ENCODE measurements around the gene SETD3.

Gene SETD3

GRCh38 chr14:99426813-99427346 lies 53.8 kb downstream of the SETD3 start:
- in situ Hi-C loops (cut with HindIII; ENCODE audit: low sequenced_read_pairs) = no loop called here

- in situ Hi-C loops (cut with HindIII; ENCODE audit: low sequenced_read_pairs) = no loop called here
Observed at GRCh38 chr14:99426265-99426664, 54.4 kb downstream of the SETD3 start.

GRCh38 chr14:99425272-99425681 lies 55.4 kb downstream of the SETD3 start:
- in situ Hi-C loops (cut with HindIII; ENCODE audit: low sequenced_read_pairs) = no loop called here

DNA sequence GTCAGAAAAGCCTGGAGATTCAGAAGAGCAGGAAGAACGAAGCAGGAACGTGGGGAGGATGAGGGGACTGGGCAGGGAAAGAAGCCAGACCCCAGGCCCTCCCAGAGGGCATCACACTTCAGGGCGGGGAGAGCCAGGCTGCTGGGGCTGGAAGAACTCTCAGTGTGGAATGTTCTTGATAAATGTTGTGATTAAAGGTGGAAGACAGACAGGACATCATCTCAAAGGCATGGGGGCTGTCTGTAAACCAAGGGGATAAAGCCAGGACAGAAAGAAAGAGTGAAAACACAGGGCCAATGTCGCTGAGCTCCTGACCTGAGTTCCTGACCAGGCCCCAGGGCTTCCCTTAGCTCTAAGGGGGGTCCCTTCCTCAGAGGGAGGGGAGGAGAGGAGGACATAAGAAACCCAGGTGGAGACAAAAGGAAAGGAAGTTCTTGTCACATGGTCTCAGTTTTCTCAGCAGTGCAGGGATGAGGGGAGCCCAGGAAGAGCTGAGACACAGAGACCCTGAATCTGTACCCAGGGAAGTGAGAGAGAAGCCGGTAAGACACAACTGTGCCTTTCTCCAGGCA lies 56.3 kb downstream of the SETD3 start:
- in situ Hi-C loops (cut with HindIII; ENCODE audit: low sequenced_read_pairs) = no loop called here

DNA sequence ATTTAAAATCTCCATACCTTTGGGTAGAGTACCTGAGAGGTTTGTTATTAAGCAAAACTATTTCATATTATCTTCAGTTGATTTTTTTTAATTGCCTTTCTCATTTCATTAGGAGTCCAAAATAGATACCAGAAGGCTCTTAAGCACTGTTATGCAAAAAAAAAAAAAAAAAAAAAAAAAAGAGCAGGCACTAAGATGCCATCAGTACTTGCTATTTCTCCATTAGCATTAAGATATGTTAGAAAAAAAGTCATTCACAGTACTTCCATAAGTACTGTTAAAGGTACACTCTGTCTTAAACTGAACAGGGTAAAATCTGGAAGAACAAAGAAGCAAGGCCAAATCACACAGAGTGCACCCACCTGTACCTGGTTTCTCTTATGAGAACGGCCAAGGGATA lies 57.2 kb downstream of the SETD3 start:
- in situ Hi-C loops (cut with HindIII; ENCODE audit: low sequenced_read_pairs) = no loop called here

DNA sequence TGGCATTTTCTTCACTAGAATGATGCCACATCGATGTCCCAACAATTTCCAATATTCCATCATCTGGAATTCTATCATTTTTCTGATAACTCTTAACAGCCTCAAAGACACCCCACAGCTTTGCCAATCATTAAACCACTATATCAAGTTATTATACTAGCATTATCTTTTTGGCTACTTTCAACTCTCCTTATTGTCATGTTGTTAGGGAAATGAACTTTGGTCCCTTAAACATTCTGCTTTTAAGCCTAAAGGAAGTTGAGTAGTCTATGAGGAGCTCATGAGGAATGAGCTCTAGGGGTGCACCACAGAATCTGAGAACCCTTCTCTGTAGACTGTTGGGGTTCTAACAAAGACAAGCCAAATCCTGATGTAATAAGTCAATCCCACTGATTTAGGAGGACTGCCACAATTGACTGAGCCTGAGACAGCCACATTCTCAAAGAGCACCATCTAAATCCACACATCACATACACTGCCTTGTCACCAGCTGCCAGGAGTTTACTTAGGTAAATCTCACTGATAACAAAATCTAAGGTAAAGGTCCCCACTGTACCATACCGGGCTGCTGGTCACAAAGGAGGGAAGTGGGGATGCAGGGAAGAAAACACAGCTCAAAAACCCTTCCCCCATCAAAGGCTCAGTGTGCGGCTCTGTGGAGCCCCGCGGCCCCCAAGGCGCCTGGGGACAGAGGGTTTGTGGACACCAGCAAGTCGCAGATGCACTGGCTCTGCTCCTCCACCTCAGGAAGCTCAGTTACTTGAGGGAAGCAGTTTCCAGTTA lies 58.2 kb downstream of the SETD3 start:
- in situ Hi-C loops (cut with HindIII; ENCODE audit: low sequenced_read_pairs) = no loop called here

DNA sequence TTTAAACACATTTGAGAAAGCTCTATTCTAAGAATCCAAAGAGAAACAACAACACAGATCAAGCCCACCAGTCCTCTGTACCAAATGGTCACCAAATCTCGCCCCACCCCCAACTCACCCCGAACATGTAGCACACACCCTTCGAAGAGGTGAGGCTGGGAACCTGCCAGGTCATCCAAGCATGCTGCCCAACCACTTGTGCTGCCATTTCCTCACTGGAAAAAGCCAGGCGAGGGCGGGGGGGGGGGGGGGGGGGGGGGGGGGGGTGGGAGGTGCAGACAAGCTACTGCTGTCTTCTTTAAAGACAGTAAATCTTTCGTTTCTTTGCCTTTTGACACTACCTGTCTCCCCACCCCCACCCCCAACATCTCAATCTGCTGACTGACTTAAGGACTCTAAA lies 59.9 kb downstream of the SETD3 start:
- in situ Hi-C loops (cut with HindIII; ENCODE audit: low sequenced_read_pairs) = no loop called here

DNA sequence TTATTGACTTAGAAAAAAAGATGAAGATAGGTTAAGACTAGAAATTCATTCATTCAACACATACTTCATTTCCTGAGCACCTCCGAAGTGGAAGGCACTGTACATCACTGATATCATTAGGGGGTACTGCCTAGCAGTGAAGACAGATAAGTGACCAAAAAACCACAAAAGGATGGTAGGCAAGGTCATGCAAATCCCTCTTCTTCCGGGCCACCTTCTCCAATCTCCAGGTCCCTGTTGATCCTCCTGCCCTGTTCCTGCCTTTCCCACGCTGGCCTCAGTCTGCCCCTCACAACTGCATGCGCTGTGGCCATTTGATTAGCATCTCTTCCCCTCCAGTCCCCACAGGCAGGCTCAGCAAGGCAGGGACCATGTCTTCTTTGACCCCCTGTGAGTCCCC lies 60.8 kb downstream of the SETD3 start:
- in situ Hi-C loops (cut with HindIII; ENCODE audit: low sequenced_read_pairs) = no loop called here

- in situ Hi-C loops (cut with HindIII; ENCODE audit: low sequenced_read_pairs) = no loop called here
Observed at GRCh38 chr14:99418242-99418641, 62.4 kb downstream of the SETD3 start.

- in situ Hi-C loops (cut with HindIII; ENCODE audit: low sequenced_read_pairs) = no loop called here
Observed at GRCh38 chr14:99416909-99417308, 63.8 kb downstream of the SETD3 start.

- in situ Hi-C loops (cut with HindIII; ENCODE audit: low sequenced_read_pairs) = no loop called here
Observed at GRCh38 chr14:99415496-99416281, 65.0 kb downstream of the SETD3 start.

- in situ Hi-C loops (cut with HindIII; ENCODE audit: low sequenced_read_pairs) = no loop called here
Observed at GRCh38 chr14:99413911-99414310, 66.7 kb downstream of the SETD3 start.

GRCh38 chr14:99413172-99413571 lies 67.5 kb downstream of the SETD3 start:
- in situ Hi-C loops (cut with HindIII; ENCODE audit: low sequenced_read_pairs) = no loop called here

- in situ Hi-C loops (cut with HindIII; ENCODE audit: low sequenced_read_pairs) = no loop called here
Observed at GRCh38 chr14:99412117-99413061, 68.3 kb downstream of the SETD3 start.

DNA sequence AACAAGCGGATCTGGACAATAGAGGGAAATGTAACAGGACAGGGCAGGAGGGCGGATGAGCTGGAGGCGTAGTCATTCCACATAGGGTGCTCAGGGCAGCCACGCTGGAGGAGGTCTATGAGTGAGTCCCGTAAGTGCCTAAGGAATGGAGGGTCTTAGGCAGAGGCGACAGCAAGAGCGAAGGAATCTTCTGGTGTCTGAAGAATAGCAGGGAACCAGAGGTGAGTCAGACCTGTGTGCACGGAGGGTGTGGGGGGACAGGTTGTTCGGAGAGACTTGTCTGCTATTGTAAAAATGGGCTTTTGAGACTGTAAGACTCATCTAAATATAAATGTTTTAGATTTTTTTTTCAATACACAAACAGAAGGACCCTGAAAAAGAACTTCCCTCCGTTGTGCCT lies 70.6 kb downstream of the SETD3 start:
- in situ Hi-C loops (cut with HindIII; ENCODE audit: low sequenced_read_pairs) = no loop called here

DNA sequence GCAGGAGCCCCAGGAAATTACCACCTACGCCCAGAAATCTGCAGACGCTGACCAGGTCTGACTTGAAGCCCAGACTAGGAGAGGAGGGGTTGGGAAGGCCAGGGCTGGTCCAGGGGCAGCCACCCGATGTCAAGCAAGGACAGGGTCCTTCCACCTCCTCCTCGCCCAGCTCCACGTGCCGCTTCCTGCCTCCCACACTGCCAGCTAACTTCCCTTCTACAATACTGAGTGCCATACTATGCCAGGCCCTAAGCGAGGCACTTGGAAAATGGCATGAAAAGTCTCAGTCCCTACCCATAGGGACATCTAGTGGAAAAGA lies 71.7 kb downstream of the SETD3 start:
- in situ Hi-C loops (cut with HindIII; ENCODE audit: low sequenced_read_pairs) = no loop called here

- in situ Hi-C loops (cut with HindIII; ENCODE audit: low sequenced_read_pairs) = no loop called here
Observed at GRCh38 chr14:99408286-99408970, 72.2 kb downstream of the SETD3 start.

DNA sequence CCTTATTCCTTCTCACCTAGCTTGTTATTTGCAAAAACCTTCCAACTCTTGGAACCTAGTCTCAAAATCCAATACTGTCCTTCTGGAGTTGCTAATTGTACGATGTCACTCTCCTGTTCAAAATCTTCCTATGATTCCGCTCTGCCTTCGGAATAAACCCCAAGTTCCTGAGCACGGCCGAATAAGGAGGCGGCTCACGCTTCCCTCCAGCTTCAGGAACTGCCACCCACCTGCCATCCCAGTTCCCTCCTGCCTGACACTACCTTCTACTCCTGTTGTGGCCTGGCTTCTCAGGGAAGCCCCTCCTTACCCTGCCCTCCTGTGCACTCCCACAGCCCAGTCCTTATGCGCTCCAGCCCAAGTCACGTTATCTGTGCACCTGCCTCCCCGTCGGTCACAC lies 73.2 kb downstream of the SETD3 start:
- in situ Hi-C loops (cut with HindIII; ENCODE audit: low sequenced_read_pairs) = no loop called here

GRCh38 chr14:99402950-99403349 lies 77.7 kb downstream of the SETD3 start:
- in situ Hi-C loops (cut with HindIII; ENCODE audit: low sequenced_read_pairs) = no loop called here

GRCh38 chr14:99402285-99402648 lies 78.4 kb downstream of the SETD3 start:
- in situ Hi-C loops (cut with HindIII; ENCODE audit: low sequenced_read_pairs) = no loop called here
